Ovary (tissue), 9 donors: Measurements from ENCODE around the gene RGP1. TPM values are rescaled to one million over a fixed set of nuclear protein-coding genes. Genes with fewer than 3 reads are reported as not detected.

Experiments
- DNase-seq, 5 donors: peaks; one replicate each; pipeline ENCODE4 v3.0.0-alpha.2; 2019 to 2020
- H3K27ac ChIP-seq, 2 donors: fragments of 200-600 bp; one replicate each; pipeline versions ENCODE4 v1.5.1 to v1.8.0; 2019 to 2022
- H3K27me3 ChIP-seq: fragments of 200-600 bp; one replicate; pipeline ENCODE4 v1.8.0; 2022
- H3K36me3 ChIP-seq: fragments of 200-600 bp; sonication (generic); one replicate; pipeline ENCODE4 v1.5.1; 2019
- H3K4me1 ChIP-seq: one replicate; pipeline ENCODE4 v1.8.1; 2013; ENCODE audit warnings: mild to moderate bottlenecking, moderate library complexity; ENCODE audit not compliant: insufficient read depth
- H3K4me3 ChIP-seq: fragments of 200-600 bp; sonication (generic); one replicate; pipeline ENCODE4 v1.5.1; 2017
- H3K9me3 ChIP-seq, 2 donors: fragments of 200-600 bp in 1 of 2; sonication (generic) in 1 of 2; one replicate each; pipeline versions ENCODE4 v1.5.1 to v1.8.1; 2013 to 2019; ENCODE audit warnings: mild to moderate bottlenecking in 1 of 2, moderate library complexity in 1 of 2
- CTCF ChIP-seq, 3 donors: fragments of 450-650 bp in 2 of 3; fragments of 200-600 bp in 1 of 3; IDR thresholded peaks; one replicate each; pipeline versions ENCODE4 v1.5.1 to v1.8.0; 2016 to 2022; ENCODE audit warnings: antibody characterized with exemption in 3 of 3, mild to moderate bottlenecking in 1 of 3
- EP300 ChIP-seq: sonication (generic); formaldehyde crosslinking; IDR thresholded peaks from one replicate; pipeline ENCODE4 v1.6.1; 2017; ENCODE audit warnings: antibody characterized with exemption
- POLR2A ChIP-seq: fragments of 450-650 bp; IDR thresholded peaks from one replicate; pipeline ENCODE4 v1.6.1; 2017; ENCODE audit warnings: antibody characterized with exemption, mild to moderate bottlenecking, moderate library complexity
- WGBS, 3 donors: extraction: QIAGEN DNeasy Blood & Tissue Kit in 1 of 3; methylation state at CpG; one replicate each; pipeline versions ENCODE4 v1.1.5 to v1.1.7; 2013 to 2017; 5-methylcytosine and 5-hydroxymethylcytosine counted together
- intact Hi-C, 4 donors: fragments of 100-400 bp; cut with DNase I; formaldehyde crosslinking; loops; one replicate each; pipeline versions ENCODE4 v1.11.0 to v1.15.1; 2022 to 2023
- polyA plus RNA-seq, 2 donors: library from polyadenylated mRNA; stranded (reverse); fragments of 200-250 nt in 1 of 2; fragments of 350-450 nt in 1 of 2; fragmentation: Illumina TruSeq in 1 of 2; extraction: RNeasy Lipid Tissue Mini Kit (QIAGEN cat#74804) in 1 of 2; gene quantifications; one replicate each; pipeline ENCODE4 v1.2.3, GENCODE V29; 2013 to 2014
- total RNA-seq, 7 donors: library from RNA; depleted of rRNA in 2 of 7; stranded (reverse); fragments of >200 nt in 2 of 7; fragmentation: NEBNext Ultra II Directional in 3 of 7; extraction: Animal tissue kit (Norgen Biotek cat#: 25700) in 3 of 7; gene quantifications; one replicate each; pipeline versions ENCODE4 v1.1.0 to v1.2.4, GENCODE V29; 2016 to 2023
- donor health status: DM: no; HTN: no; CAD: no; lungs with moderate emphysema.
- donor health status: DM: no; HTN: no; CAD: no.
- donor health status: Bipolar disorder and iron deficiency.
- donor health status: DM: yes; HTN: yes; CAD: no.
- donor health status: DM: no; HTN: no; CAD: no.
- donor health status: DM: yes; HTN: yes; CAD: no.

Gene RGP1
- total and polyA plus RNA-seq, 9 donors, result 9.4 to 32.3 (median 25.0) TPM

- intact Hi-C loops, result no loop called here
- H3K9me3 ChIP-seq, result no peaks in the 10 kb centered on the region
- no peak overlapping the region for H3K4me3 ChIP-seq
- TF ChIP-seq CTCF (IDR thresholded peaks at IDR 0.05), result no peak
- no peak for TF ChIP-seq EP300
- no peak for TF ChIP-seq POLR2A
- H3K36me3 ChIP-seq, result no peaks in the 10 kb centered on the region
- no peak overlapping the region for H3K27ac ChIP-seq
- 91 to 92% (median 92%) methylated on average over 8 of the region's 8 CpGs for whole genome bisulfite sequencing, 3 donors
- peaks cover 15% of the 10 kb centered on the region for H3K4me1 ChIP-seq
- H3K27me3 ChIP-seq, result no peaks in the 10 kb centered on the region
- DNase-seq, result no peak
Observed at GRCh38 chr9:35723908-35724307, 25.2 kb upstream of the RGP1 start.

GRCh38 chr9:35725362-35725761, 23.7 kb upstream of the RGP1 start:
- intact Hi-C loops, result loop anchor here in 3 of 4 donors (5.0 kb wide), 4 partner anchors 33 to 738 kb away; partner anchors contain the start of genes CCDC107 (in 1 of the 3), DNAJB5 (in 1 of the 3) and RMRP (in 1 of the 3)
- no peaks in the 10 kb centered on the region for H3K36me3 ChIP-seq
- H3K9me3 ChIP-seq, result no peaks in the 10 kb centered on the region
- H3K4me3 ChIP-seq, result no peak overlapping the region
- DNase-seq, result no peak
- no peak overlapping the region for H3K27ac ChIP-seq
- H3K4me1 ChIP-seq, result peaks cover 25% of the 10 kb centered on the region
- H3K27me3 ChIP-seq, result no peaks in the 10 kb centered on the region
- WGBS, 3 donors, result 83% methylated on average over 11 of the region's 11 CpGs
- no peak for TF ChIP-seq EP300
- no peak for TF ChIP-seq POLR2A
- no peak for TF ChIP-seq CTCF (IDR thresholded peaks at IDR 0.05)

- intact Hi-C loops, result loop anchor here in 3 of 4 donors (5.0 kb wide), 4 partner anchors 35 to 740 kb away; partner anchors contain the start of genes CCDC107 (in 1 of the 3), DNAJB5 (in 1 of the 3) and RMRP (in 1 of the 3)
- Histone ChIP-seq H3K27ac (no peak overlapping the region), H3K27me3 (no peaks in the 10 kb centered on the region), H3K4me1 (peaks cover 34% of the 10 kb centered on the region), H3K4me3 (peak overlapping the region; percentile 22), H3K36me3 (no peaks in the 10 kb centered on the region), H3K9me3 (no peaks in the 10 kb centered on the region)
- 54 to 66% (median 54%) methylated on average over 3 of the region's 3 CpGs for WGBS, 3 donors
- DNase-seq, result no peak
- TF ChIP-seq CTCF (IDR thresholded peaks at IDR 0.05) (no peak), EP300 (no peak), POLR2A (no peak)
Observed at GRCh38 chr9:35726931-35727330, 22.2 kb upstream of the RGP1 start.

- no peak for DNase-seq
- Histone ChIP-seq H3K27ac (peak overlapping the region in 1 of 2 donors; percentile 52), H3K4me3 (peak overlapping the region; percentile 22), H3K9me3 (no peaks in the 10 kb centered on the region), H3K27me3 (no peaks in the 10 kb centered on the region), H3K4me1 (peaks cover 34% of the 10 kb centered on the region), H3K36me3 (no peaks in the 10 kb centered on the region)
- WGBS, 3 donors, result 0 to 5% (median 3%) methylated on average over 5 of the region's 5 CpGs
- intact Hi-C loops, result loop anchor here in 3 of 4 donors (5.0 kb wide), 4 partner anchors 35 to 740 kb away; partner anchors contain the start of genes CCDC107 (in 1 of the 3), DNAJB5 (in 1 of the 3) and RMRP (in 1 of the 3)
- TF ChIP-seq CTCF (IDR thresholded peaks at IDR 0.05) (no peak), EP300 (no peak), POLR2A (no peak)
Observed at GRCh38 chr9:35727676-35728040, 21.4 kb upstream of the RGP1 start.
